Brain microvascular endothelial cell (primary cell): ENCODE measurements around the gene POU2AF1.

Experiments
- DNase-seq: peaks from one replicate; pipeline ENCODE4 v3.0.0-alpha.2; 2020
- H3K27ac ChIP-seq: fragments of 250-450 bp; sonication (Bioruptor Pico); 2 replicates; pipeline ENCODE4 v1.5.1; 2020; ENCODE audit warnings: mild to moderate bottlenecking, moderate library complexity
- H3K27me3 ChIP-seq: fragments of 250-450 bp; sonication (Bioruptor Pico); replicated peaks from 2 replicates; pipeline ENCODE4 v1.5.1; 2020; ENCODE audit warnings: mild to moderate bottlenecking
- H3K36me3 ChIP-seq: fragments of 250-450 bp; sonication (Bioruptor Pico); replicated peaks from 2 replicates; pipeline ENCODE4 v1.5.1; 2020; ENCODE audit warnings: mild to moderate bottlenecking
- H3K4me3 ChIP-seq: 2 replicates; pipeline ENCODE4 v1.5.1; 2011; ENCODE audit warnings: low read depth, mild to moderate bottlenecking, control low read depth, low read length, moderate library complexity
- in situ Hi-C: cut with HindIII; loops from 2 replicates; pipeline ENCODE4 v1.10.0; 2017; ENCODE audit warnings: low sequenced_read_pairs, low pct_ligation_motif_present
- TF ChIP-seq, protein P1 (sequence below): IDR thresholded peaks from 2 replicates; pipeline ENCODE4 v1.5.1; 2011; ENCODE audit warnings: low read depth, mild to moderate bottlenecking, moderate library complexity, low read length, control low read depth, inconsistent platforms; ENCODE audit errors: missing control alignments

Gene POU2AF1

DNA sequence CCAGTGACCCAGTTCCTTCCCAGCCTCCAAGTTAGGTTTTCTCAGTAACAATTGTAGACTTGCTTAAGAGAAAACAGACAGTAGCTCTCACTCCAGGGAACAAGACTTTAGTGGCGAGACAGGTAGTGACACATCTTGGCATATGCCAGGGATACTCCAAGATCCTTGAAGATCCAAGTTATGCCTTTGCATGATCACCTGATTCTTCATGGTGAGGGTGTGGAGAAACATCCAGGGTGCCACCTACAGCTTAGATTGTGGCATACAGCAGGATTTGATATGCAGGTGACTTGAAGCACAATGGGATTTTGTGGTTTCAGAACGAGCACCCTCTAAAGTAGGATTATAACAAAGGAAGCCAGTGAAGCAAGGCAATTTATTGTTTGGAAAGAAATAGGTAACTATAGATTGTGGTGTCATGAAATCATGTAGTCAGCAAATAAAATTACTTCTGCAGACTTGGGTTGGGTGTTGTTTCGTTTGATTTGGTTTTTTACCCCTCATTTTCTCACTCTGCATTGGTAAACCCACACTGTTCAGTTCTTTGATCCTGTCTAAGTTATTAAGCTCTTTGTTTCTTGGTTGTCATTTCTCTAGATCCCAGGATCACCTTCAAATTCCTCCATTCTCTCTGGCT lies 71.5 kb downstream of the POU2AF1 start:
- DNase-seq = no peak
- Histone ChIP-seq H3K27me3 (peaks cover 5% of the 10 kb centered on the region), H3K4me3 (no peak overlapping the region), H3K36me3 (no peaks in the 10 kb centered on the region), H3K27ac (no peak overlapping the region)
- TF ChIP-seq, protein P1, sequence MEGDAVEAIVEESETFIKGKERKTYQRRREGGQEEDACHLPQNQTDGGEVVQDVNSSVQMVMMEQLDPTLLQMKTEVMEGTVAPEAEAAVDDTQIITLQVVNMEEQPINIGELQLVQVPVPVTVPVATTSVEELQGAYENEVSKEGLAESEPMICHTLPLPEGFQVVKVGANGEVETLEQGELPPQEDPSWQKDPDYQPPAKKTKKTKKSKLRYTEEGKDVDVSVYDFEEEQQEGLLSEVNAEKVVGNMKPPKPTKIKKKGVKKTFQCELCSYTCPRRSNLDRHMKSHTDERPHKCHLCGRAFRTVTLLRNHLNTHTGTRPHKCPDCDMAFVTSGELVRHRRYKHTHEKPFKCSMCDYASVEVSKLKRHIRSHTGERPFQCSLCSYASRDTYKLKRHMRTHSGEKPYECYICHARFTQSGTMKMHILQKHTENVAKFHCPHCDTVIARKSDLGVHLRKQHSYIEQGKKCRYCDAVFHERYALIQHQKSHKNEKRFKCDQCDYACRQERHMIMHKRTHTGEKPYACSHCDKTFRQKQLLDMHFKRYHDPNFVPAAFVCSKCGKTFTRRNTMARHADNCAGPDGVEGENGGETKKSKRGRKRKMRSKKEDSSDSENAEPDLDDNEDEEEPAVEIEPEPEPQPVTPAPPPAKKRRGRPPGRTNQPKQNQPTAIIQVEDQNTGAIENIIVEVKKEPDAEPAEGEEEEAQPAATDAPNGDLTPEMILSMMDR = no peak
- in situ Hi-C loops = no loop called here

DNA sequence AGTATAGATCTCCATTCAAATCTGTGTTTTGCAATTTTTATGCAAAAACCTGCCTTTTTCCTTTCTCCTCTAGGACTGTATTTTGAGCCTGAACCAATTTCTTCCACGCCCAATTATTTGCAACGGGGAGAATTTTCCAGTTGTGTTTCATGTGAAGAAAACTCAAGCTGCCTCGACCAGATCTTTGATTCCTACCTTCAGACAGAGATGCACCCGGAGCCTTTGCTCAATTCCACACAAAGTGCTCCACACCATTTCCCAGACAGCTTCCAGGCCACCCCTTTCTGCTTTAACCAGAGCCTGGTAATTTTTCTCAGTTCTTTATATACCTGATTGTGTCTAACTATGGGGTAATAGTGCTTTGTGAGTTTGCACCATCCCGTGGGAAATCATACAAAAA lies 72.8 kb downstream of the POU2AF1 start:
- peaks cover 7% of the 10 kb centered on the region for H3K27me3 ChIP-seq
- DNase-seq = no peak
- in situ Hi-C loops = no loop called here
- no peaks in the 10 kb centered on the region for H3K36me3 ChIP-seq
- H3K4me3 ChIP-seq = no peak overlapping the region
- TF ChIP-seq, protein P1 = no peak
- H3K27ac ChIP-seq = no peak overlapping the region

DNA sequence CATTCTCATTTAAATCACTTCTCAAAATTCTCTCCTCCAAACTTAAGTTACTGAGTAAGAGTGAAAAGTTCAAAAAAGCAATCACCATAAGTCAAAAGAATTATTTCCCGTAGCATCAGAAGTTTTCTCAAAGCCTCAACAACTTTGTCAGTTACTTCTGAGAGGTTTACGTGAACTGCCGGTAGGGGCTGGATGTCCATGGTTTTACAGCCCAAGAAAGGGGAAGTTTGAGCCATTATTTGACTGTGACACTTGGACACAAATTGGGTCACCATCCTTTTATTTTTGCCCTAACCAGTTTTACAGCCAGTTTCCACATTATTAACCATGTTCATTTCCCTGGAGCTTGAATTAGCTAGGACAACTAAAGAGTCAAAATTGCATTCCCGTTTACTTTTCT lies 73.2 kb downstream of the POU2AF1 start:
- TF ChIP-seq, protein P1 = no peak
- no peak for DNase-seq
- Histone ChIP-seq H3K27me3 (peaks cover 7% of the 10 kb centered on the region), H3K27ac (no peak overlapping the region), H3K36me3 (no peaks in the 10 kb centered on the region), H3K4me3 (no peak overlapping the region)
- in situ Hi-C loops = no loop called here

DNA sequence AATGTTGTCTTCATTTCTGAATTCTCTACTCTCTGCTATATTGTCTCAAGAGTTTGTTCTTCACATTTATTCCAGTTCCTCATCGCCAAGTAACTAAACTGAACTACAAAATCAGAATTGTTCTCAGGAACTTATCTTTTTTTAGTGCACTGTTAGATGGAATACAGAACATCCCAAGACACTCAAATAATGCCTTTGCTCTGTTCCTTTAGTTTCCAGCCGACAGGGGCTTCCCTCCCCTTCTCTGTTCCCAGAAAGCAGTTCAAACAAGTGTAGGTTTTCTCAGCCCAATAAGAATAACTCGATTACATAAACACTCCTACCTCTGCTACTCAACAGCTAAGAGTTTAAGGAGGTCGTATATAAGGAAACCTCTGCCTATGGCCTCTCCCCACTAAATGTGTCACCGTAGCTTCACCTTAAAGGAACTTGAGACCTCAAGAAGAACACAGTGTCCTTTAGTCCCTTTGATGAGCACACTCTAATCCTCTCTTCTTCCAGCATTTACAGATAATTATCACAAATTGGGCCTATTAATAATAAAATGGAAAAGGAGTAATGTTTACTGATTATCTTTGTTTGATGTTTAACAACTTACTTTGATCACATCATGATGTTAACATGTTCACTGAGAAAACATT lies 73.8 kb downstream of the POU2AF1 start:
- Histone ChIP-seq H3K27ac (no peak overlapping the region), H3K36me3 (no peaks in the 10 kb centered on the region), H3K27me3 (peaks cover 10% of the 10 kb centered on the region), H3K4me3 (no peak overlapping the region)
- in situ Hi-C loops = no loop called here
- TF ChIP-seq, protein P1 = no peak
- no peak for DNase-seq

DNA sequence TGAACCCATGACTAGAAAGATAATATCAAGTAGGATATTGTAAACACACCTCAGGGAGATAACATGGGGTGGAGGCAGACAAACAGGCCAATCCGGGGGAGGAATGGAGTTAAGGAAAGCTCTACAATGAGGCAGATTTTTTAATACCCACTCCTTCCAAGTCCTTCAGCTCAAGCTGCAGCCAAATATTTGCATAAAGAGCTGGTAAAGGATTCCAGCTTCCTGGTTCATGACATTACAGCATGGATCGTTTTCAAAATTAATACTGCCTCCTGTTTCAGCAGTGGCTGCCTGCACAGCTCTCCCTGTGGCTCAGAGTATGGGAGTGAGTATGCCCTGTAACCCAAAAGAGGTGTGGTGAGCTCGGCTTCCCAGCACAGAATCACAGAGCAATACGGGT lies 75.6 kb downstream of the POU2AF1 start:
- Histone ChIP-seq H3K27ac (no peak overlapping the region), H3K27me3 (peaks cover 14% of the 10 kb centered on the region), H3K4me3 (no peak overlapping the region), H3K36me3 (no peaks in the 10 kb centered on the region)
- TF ChIP-seq, protein P1 = no peak
- in situ Hi-C loops = no loop called here
- DNase-seq = no peak
